HG03378 (cell line): Measurements from ENCODE around the gene SLC23A2.

Experiments
- ATAC-seq: cut with Tn5 transposase; IDR thresholded peaks from one replicate; pipeline ENCODE4 v1.9.1; 2021; ENCODE audit warnings: mild to moderate bottlenecking, moderate library complexity; ENCODE audit not compliant: unreplicated experiment

SLC23A2 gene

DNA sequence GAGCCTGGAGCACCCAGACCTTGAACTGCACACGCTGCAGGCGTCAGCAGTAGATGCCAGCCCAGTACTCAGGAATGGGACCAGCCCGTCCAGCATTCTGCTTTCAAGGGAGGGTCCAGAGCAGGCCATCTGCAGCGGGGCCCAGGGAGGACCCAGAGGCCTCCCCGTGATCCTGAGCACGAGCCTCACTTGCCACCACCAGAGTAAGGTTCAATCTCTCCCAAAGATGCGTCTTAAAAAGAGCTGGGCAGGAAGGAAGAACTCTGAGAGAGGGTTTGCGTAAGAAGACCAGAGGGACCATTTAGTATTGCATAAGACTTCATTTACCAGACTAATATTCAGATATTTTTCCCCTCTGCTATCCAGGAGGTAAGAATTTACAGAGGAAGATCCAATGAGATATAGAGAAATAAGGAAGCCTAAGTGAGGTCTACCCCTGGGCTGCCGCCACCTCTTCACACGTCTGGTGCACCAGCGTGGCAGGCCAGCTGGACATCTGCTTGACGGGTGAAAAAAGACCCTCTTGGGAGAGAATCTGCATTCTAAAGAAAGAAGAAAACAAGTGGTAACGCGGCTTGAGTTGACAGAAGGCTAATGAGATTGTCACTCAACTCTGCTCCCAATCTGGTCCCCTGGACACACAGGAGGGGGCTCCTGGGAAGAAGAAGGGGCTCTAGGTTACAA is 172.3 kb downstream of the SLC23A2 start:
- no peak for ATAC-seq

DNA sequence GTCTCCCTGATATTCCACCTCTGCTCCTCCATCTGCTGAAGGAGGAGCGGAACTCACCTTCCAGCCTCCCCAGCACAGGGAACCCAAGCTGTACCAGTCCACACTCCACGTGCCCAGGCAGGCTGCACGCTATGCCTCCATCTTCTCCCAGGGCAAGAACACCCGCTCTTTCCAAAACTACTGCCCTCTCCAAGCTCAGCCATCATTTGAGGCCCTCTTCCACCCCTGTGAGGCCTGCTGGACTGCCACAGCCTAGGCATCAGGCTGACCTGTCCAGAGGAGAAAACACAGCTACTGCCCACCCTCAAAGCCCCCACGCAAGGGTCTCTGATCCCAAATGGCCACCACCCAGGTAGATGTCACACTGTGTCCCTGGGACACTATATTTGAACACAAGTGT is 179.7 kb downstream of the SLC23A2 start:
- no peak for ATAC-seq

DNA sequence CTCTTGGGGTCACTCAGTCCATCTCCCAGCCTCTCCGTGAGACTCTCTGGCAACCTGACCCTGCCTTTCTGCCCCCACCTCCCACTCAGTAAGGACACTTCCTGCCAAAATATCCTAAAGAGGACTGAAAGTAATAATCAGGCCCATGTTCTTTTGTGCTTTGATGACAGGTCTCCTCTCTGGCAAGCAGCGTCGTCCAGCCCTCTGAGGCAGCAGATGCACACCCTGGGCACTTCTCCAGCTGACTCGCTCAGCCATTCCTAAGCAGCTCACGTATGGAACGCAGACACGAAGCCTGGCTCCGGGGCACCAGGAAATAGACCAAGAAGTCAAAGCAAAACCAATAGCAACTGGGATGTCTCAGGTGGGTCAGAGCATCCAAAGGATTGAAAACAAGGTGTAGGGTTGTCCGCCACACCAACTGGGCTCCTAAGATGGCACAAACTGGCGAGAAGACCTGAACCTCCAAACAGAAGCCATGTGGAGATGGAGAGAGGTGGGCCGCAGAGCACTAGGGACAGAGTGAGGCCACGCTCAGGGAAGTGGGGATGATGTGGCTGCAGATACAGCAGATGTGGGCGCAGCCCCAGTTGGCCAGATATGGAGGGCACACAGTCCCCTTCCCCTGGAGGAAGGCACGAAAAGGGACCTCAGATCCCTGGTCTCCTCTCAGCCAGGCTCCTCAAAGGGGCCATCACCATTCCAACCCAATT is 180.3 kb downstream of the SLC23A2 start:
- no peak for ATAC-seq

DNA sequence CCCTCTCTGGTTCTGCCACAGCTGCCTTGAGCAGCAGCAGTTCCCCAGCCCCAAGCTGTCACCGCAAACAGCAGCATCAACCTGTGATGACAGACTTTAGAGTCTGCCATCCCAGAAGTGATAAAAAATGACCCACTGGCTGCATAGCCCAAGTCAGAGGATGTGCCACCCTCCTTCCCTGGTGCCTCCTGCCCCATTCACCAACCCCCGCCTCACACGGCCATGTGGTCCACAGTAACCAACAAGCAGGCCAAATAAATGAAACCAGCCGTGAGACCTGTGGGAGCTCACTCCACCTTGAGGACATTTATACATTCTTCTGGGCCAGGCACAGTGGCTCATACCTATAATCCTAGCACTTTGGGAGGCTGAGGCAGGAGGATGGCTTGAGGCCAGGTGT is 181.4 kb downstream of the SLC23A2 start:
- no peak for ATAC-seq

DNA sequence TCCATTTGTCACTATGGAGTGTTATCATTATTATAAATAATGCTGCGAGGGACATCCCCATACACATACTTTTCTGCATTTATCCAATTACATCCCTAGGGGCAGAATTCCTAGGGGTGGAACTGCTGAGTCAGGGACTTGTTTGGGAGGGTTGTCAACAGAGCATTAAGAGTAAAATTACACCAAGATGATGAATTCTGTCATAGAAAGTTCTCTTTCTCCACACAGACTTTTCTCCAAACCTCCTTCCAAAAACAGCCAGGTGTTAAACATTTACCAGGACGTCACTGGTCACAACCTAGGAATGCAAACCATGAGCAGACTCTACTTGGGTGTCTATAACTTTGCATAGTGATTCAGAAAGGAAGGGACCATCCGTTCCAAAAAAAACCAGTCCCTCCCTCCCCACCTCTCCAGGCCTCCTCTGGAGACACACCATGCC is 184.1 kb downstream of the SLC23A2 start:
- ATAC-seq: no peak

DNA sequence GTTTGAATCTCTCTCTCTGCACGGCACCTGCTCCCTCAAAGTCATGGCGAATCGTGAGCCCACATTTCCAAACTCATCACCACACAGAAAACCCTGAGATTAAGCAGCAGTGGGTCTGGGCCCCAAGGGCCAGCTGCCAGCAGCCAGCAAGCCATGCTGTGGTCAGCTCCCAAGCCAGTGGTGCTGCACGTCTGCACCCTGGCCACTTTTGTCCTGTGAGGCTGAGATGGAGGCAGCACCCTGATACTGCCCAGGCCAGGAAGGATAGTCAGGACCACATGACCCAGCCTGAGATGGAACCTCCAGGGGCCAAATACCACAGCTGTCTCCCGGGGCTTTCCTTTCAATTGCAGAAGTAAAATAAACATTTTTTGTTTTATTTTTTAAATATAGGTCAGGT is 185.7 kb downstream of the SLC23A2 start:
- no peak for ATAC-seq

DNA sequence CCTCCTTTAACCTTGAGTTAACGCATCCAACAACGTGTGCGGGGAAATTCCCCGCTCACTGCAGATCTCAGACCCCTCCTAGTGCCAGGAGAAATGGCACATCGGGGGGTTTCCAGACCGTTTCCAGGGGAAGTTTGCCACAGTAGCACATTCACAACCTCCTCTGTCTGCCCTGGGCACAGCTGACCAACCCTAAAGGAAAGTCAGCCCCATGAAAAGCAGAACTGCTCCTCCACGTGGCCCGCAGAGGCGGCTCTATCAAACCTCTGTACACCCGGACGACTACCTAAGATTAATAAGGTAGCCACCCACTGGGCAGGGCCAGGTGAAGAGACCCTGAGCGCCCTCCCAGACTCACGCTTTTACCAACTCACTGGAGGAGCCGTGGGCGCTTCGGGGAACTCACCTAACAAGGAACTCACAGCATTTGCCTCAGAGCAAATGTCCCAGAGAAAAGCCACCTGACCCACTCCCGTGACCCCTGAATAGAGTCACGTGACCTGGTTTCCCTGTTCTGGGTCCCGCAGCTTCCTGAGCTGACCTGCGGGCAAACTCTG is 186.5 kb downstream of the SLC23A2 start:
- ATAC-seq: peak; percentile 44

DNA sequence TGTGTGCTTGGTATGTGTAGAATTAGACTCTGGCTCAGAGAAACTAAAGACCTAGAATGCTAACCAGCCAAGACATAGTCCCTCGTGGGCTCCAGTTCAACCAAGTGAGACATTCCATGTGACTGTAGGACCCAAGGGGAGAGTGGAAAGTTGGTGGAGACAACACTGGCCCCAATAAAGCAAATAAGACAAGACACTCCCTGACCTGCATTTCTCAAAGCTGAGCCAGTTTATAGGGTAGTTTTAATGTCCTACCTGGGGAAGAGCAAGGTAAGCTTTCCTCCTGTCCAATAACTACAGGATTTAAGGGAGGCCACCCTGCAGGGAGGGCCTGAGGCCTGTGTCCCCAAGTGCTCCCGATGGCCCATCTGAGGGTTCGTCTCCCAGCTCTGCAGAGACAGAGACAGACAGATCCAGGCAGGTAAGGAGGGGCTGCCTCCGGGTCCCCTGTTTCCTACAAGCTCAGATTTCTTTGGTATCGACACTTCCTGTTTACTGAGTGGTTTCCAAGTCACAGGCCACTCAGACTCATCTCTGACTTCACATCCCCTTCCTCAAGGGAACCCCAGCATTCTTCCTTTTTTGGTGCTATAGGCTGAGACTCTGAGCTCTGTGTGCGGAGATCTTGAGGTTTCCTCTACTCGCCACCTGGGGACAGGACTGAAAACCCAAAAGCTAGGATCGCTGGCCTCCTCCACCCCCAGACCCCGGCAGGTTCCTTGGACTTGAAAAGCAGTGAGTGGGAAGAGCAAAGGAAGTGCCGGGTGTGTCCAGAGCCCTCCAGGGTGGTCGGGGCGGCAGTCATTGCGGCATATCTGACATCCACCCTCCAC is 187.2 kb downstream of the SLC23A2 start:
- peak; percentile 52 for ATAC-seq

DNA sequence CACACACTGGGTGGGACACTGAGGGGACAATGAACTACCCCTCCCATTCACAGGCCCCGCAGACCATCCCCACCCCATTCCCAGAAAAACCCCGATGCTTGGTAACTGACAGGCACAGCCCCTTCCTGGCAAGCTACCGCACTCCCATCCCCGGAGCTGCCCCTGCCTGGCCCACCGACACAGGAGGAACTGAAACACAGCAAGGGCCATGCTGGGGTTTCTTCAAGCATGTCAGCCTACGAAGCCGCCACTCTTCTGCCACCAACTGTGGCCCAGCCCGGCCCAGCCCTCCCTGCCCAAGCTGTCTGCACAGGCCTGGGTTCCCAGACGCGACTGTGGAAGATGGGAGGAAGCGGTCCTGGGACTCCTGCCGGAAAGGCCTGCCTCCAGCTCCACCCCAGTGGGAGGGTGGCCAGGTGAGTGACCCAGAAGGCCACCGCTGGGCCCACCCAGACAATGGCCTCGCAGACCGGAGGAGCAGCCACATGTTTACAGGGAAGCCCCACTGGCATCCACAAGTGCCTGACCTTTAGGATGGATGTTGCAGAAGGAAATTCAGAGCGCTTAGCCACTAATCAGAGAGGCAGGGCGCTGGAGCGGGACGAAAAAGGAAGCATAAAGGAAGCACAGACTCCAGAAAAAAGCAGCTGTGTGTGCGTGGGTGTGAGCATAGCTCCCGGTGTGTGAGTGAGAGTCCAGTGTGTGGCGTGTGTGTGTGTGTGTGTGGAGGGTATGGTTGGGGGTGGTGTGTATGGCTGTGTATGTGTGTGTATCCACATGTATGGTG is 188.0 kb downstream of the SLC23A2 start:
- ATAC-seq: peak; percentile 24

DNA sequence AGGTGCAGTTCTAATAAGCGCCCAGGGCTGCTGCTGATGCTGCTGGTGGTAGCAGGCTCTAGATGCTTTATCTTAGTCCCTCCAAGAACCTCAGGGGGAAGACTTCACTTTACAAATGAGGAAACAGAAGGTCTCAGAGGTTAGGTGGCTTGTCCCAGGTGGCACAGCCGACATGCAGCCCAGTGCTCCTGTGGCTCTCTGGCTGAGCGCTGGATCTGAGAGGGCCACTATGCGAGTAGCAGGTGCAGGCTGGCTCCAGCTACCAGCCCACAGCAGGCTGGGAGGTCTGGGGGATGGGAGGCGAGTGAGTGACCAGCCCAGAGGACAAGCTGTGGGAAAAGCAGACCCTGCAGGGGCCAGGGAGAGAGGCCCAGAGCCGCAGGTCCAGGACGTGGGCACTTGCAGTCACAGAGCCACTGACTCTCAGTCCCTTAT is 188.7 kb downstream of the SLC23A2 start:
- ATAC-seq: no peak

DNA sequence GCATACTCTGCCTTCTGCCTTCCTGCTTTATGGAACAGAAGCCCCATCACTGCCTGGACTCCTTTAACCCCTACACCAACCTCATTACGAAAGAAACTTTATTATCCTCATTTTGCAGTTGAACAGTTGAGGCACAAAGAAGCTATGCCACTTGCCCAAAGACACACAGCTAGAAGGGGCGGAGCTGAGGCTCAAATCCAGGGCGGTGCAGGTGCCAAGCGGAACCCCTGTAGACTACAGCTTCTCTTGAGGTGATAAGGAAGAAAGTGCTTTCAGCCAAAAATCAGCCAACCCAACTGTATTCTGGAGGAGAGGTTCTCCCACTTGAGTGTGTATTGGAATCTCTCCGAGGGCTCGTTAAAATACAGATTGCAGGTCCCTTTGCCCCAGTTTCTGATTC is 189.1 kb downstream of the SLC23A2 start:
- no peak for ATAC-seq

DNA sequence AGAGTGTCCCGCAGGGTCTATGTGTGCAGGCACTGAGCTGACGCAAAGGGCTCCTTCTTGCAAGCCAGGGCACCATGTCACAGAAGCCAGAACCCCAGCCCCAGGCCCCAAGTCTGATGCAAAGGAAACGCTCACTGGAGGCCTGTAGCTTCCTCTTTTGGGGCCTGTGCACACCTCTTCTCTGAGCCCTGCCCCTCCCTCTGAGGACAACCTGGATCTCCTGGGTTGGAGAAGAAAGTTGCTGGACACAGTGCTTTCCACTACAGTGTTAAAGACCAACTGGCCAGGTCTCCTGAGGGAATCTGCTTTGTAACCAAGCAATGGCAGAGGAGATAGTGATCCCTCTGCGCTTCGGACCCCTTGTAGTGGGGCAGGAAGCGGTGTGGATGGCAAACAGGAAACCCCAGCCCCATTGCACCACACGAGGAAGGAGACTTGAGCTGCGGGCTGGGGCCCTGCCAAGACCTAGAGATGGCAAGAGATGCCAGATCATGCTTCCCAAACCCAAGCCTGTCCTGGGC is 189.6 kb downstream of the SLC23A2 start:
- ATAC-seq: no peak

DNA sequence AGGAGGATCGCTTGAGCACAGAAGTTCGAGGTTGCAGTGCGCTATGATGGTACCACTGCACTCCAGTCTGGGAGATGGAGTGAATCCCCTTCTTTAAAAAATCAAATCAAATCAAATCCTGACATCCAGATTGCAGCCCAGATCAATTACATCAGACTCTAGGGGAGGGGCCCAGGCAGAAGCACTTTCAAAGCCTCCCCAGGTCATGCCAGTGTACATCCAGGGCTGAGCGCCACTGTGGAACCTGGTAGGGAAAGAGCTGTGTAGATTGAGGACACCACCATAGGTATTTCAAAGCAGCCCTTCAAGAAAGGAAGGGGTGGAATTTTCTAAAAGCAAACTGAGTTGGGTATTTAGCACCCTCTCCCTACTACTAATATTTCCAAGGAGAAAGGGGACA is 190.1 kb downstream of the SLC23A2 start:
- no peak for ATAC-seq

DNA sequence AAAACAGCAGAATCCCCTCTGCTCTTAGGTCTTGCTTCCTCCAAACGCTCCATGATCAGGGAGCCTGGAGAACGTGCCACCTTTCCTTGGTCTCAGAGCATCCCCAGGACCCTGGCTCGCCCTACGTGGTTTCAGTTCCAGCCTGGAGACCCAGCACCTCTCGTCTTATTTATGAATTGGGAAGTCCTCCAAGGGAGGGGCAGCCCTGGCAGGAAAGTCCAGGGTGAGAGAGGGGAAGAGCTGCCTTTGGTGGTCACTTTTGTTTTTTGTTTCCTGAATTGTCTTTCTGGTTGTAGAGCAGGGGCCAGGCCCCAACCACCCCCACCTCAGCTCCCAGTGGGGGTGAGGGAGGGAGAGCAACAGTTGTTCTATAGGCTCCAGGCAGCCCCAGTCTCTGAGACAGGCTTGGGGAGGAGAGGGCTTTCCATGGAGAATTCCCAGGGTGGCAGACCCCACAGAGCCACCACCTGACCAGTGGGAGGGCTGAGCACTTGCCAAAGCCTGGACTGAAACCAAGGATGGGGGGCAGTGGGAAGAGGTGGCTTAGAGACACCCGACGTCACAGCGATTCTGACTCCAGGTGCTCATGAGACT is 190.8 kb downstream of the SLC23A2 start:
- ATAC-seq: no peak

DNA sequence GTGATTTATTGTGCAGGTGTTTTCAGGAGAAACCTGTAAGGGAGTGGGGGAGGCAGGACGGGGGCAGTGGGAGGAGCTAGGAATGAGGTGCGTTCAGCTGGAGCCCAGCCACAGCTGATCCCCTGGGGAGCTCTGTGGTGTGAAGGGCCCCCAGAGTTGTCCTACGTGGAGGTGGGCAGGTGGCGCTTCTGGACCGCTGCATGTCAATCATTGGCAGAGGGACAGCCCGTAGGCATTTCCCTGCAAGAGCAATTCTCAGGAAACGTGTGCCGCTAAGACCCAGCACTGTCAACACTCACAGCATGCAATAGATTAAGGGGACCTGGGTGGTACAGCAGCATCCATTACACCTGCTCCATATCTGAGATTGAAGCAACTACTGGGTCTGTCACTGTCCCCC is 191.6 kb downstream of the SLC23A2 start:
- ATAC-seq: no peak

DNA sequence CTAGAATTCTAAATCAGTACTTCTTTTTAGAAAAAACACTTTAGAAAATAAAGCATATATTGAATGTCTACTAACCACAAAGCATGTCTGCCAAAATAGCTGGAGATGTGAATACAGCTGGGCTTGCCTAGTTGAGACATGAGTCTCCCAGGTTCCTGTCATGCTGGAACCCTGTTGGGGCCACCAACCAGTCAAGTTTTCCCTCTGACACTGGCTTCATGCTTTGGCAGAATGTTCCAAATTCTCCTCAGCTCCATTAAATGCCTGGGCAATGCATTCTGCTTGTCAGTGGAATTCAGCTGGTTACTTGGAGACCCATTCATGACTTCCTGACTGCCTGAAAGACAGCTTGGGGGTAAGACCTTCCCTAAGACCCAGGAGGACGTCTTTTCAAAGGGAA is 192.4 kb downstream of the SLC23A2 start:
- ATAC-seq: no peak

DNA sequence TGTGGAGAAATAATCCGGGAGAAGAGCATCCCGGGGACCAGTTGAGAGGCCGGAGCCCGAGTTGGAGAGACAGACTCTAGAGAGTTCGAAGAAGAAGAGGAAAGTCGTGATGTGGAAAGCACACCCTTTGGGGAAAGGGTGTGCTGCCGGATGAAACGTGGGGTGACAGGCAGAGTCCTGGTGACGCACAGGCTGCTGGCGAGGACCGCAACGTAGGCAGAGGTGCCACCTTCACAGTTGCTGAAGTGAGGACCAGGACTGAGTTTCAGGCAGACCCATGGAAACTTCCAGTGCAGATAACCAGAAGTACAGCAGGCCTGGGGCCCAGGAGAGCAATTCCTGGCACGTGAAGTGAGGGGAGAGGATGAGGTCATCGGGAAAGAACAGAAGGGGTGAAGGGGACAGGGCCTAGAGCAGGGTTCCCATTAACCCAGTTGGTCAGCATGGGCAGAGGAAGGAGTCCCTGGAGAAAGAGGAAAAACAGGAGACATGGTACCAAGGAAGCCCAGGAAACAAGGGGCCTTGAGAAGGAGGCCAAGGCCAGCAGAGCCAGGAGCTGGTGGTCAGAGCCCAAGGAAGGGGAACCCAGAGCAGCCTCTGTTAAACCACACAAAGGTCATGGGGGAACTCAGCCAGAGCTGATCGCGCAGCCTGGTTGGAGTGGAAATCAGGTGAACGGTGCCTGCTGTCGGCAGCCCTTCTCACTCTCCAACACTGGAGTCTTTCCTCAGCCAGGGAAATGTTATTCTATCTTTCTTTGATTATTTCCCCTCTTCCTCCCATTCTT is 195.5 kb downstream of the SLC23A2 start:
- no peak for ATAC-seq

DNA sequence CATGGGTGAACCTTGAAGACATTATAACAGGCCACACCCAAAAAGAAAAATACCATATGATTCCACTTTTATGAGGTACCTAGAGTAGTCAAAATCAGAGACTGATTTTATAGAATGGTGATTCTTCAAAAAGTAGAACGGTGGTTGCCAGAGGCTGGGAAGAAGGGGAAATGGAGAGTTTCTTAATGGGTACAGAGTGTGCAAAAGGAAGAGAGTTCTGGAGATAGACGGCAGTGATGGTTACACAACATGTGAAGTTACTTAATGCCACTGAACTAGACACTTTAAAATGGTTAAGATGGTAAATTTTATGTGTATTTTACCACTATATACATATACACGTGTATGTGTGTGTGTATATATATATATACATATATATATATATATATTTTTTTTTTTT is 198.8 kb downstream of the SLC23A2 start:
- no peak for ATAC-seq
